Ovary (tissue), 3 donors: ENCODE results near the gene MILR1.

Experiments
- EP300 ChIP-seq: sonication (generic); formaldehyde crosslinking; IDR thresholded peaks from one replicate; pipeline ENCODE4 v1.6.1; 2017; ENCODE audit warnings: antibody characterized with exemption
- POLR2A ChIP-seq: fragments of 450-650 bp; IDR thresholded peaks from one replicate; pipeline ENCODE4 v1.6.1; 2017; ENCODE audit warnings: antibody characterized with exemption, mild to moderate bottlenecking, moderate library complexity
- TF ChIP-seq, protein P1 (sequence below), 3 donors: fragments of 450-650 bp in 2 of 3; fragments of 200-600 bp in 1 of 3; IDR thresholded peaks; one replicate each; pipeline versions ENCODE4 v1.5.1 to v1.8.0; 2016 to 2022; ENCODE audit warnings: antibody characterized with exemption in 3 of 3, mild to moderate bottlenecking in 1 of 3
- donor health status: DM: no; HTN: no; CAD: no.

DNA sequence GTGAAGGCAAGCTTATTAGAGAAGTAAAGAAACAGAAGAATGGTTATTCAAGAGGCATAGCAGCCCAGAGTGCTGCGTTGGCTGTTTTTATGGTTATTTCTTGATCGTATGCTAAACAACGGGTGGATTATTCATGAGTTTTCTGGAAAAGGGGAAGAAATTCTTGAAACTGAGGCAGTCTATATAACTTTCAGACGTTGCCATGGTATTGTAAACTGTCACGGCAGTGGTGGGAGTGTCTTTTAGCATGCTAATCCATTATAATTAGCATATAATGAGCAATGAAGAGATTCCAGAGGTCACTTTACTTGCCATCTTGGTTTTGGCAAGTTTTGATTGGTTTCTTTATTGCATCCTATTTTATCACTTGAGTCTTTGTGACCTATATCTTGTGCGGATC, 17.4 kb upstream of the MILR1 start:
- TF ChIP-seq, protein P1, sequence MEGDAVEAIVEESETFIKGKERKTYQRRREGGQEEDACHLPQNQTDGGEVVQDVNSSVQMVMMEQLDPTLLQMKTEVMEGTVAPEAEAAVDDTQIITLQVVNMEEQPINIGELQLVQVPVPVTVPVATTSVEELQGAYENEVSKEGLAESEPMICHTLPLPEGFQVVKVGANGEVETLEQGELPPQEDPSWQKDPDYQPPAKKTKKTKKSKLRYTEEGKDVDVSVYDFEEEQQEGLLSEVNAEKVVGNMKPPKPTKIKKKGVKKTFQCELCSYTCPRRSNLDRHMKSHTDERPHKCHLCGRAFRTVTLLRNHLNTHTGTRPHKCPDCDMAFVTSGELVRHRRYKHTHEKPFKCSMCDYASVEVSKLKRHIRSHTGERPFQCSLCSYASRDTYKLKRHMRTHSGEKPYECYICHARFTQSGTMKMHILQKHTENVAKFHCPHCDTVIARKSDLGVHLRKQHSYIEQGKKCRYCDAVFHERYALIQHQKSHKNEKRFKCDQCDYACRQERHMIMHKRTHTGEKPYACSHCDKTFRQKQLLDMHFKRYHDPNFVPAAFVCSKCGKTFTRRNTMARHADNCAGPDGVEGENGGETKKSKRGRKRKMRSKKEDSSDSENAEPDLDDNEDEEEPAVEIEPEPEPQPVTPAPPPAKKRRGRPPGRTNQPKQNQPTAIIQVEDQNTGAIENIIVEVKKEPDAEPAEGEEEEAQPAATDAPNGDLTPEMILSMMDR (IDR thresholded peaks at IDR 0.05) = no peak
- no peak for TF ChIP-seq POLR2A
- TF ChIP-seq EP300 = no peak
